Measurements from ENCODE around the gene TMEM174. TPM values are rescaled to one million over a fixed set of nuclear protein-coding genes. Genes with fewer than 3 reads are reported as not detected.
A peak's percentile ranks its signal among the peaks of the same experiment; 100 is the strongest.

TMEM174 gene
- total and polyA plus RNA-seq, 2 of the 4 experiments (the other 2 are of a cell fraction): not detected

DNA sequence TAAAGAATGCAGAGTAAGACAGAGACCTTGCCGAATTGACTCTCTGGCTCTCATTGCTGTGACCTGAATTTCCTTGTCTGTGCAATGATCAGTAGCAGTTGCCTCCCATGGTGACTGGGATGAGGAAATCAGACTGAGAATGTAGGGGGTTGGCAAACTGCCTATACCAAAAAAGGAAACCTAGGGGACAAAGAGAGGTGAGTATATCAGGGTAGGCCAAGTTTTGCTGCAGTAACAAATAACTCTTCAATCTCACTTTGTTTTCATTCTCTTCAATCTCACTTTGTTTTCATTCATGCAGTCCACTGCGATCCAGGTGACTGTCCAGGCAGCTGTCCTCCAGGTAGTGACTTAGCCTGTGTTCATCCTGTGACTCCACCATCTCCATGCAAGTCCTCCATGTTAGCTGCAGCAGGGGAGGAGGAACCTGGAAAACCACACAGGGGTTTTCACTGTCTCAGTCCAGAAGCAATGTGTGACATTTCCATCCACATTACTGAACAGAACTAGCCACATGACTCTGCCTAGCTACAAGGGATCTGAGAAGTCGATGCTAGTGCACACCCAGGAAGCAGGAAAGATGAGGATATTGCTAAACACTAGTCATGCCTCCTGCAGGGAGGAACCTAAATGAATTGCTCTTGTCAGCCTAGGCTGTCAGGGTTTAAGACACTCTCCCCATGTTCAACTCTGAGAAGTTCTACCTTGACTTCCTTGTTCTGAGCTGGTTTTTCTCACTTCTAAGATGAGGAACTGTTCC lies 26.0 kb downstream of the TMEM174 start:
- Histone ChIP-seq H3K27ac (ENCODE audit: insufficient read depth, low read length) (no peak overlapping the region), H3K4me3 (ENCODE audit: insufficient read depth, low read depth, low read length) (no peak overlapping the region), H3K4me1 (ENCODE audit: control insufficient read depth, insufficient read depth, low read length) (no peaks in the 10 kb centered on the region), H3K18ac (ENCODE audit: low read depth, low read length) (no peak overlapping the region), H2AK5ac (ENCODE audit: low read depth, low read length) (no peak overlapping the region; the same call in 1 of the 2 replicates), H2AFZ (replicated peaks; ENCODE audit: low read length, poor library complexity) (no peak overlapping the region), H2BK15ac (ENCODE audit: low read depth, low read length) (no peak overlapping the region), H3K9me1 (ENCODE audit: insufficient read depth, low read length) (no peaks in the 10 kb centered on the region), H3K27me3 (ENCODE audit: control insufficient read depth, insufficient read depth, low read length) (peaks cover 29% of the 10 kb centered on the region), H2BK5ac (ENCODE audit: low read depth, low read length, poor library complexity, severe bottlenecking) (no peak overlapping the region), H3K23ac (ENCODE audit: low read depth, low read length) (0 out of 2 replicates have a peak overlapping the region, but pooled peaks have one; percentile 43), H4K20me1 (ENCODE audit: insufficient read depth, low read length) (no peaks in the 10 kb centered on the region), H4K5ac (ENCODE audit: low read depth, low read length) (no peak overlapping the region), H4K8ac (ENCODE audit: low read depth in 2 of 2, low read length in 2 of 2) (no peak overlapping the region), H3K9me3 (ENCODE audit: control insufficient read depth, insufficient read depth, low read length) (peaks cover 6% of the 10 kb centered on the region), H2AK9ac (replicated peaks; ENCODE audit: low read depth, low read length, poor library complexity) (peak overlapping the region; percentile 4), H3K79me1 (ENCODE audit: low read depth in 1 of 2, low read length in 2 of 2) (no peaks in the 10 kb centered on the region), H2BK120ac (ENCODE audit: low read depth, low read length) (no peak overlapping the region), H3K56ac (ENCODE audit: extremely low read depth, insufficient read depth, low read length) (no peak overlapping the region), H3K9ac (ENCODE audit: low read depth, low read length) (no peak overlapping the region), H3K14ac (replicated peaks; ENCODE audit: low read depth, low read length) (no peak overlapping the region), H2BK20ac (ENCODE audit: low read depth, low read length) (no peak overlapping the region), H3K4ac (ENCODE audit: low read depth, low read length) (no peak overlapping the region), H3K4me2 (ENCODE audit: low read depth, low read length) (no peak overlapping the region), H4K91ac (ENCODE audit: insufficient read depth, low read depth, low read length) (no peak overlapping the region), H3K36me3 (ENCODE audit: control insufficient read depth, insufficient read depth, low read length) (no peaks in the 10 kb centered on the region)
- in situ Hi-C loops (cut with MboI; ENCODE audit: low sequenced_read_pairs) (no loop called here), dilution Hi-C loops (cut with HindIII; ENCODE audit: low sequenced_read_pairs, unreplicated experiment) (no loop called here), intact Hi-C loops (cut with micrococcal nuclease) (no loop called here)
- DNase-seq: no peak
- CTCF ChIA-PET: no interaction called here
- 80% methylated on average over 1 of the region's 3 CpGs; no CpG with 5 or more reads in 1 of the 2 experiments for WGBS, 2 experiments (ENCODE audit: extremely low coverage in 2 of 2, insufficient read length in 1 of 2)
- no peak for ATAC-seq (ENCODE audit: low read depth)
- BruUV-seq (replicated peaks): no TSS peak
- POLR2A ChIA-PET (ENCODE audit: unreplicated experiment): interaction anchor here (0.6 kb wide), 1 partner anchor 13 kb away, joined by 3 read pairs; no protein-coding TSS in a partner anchor
- TF ChIP-seq FOS (IDR thresholded peaks at IDR 0.05; ENCODE audit: low read depth, low read length): no peak
- TF ChIP-seq, protein P1, sequence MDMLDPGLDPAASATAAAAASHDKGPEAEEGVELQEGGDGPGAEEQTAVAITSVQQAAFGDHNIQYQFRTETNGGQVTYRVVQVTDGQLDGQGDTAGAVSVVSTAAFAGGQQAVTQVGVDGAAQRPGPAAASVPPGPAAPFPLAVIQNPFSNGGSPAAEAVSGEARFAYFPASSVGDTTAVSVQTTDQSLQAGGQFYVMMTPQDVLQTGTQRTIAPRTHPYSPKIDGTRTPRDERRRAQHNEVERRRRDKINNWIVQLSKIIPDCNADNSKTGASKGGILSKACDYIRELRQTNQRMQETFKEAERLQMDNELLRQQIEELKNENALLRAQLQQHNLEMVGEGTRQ (IDR thresholded peaks at IDR 0.05; ENCODE audit: low read depth, low read length): no peak
- no peak for TF ChIP-seq MAZ (IDR thresholded peaks at IDR 0.05; ENCODE audit: borderline replicate concordance, low read depth, low read length)
- TF ChIP-seq BHLHE40 (IDR thresholded peaks at IDR 0.05; ENCODE audit: low read depth, low read length): no peak
- TF ChIP-seq MAFK (IDR thresholded peaks at IDR 0.05; ENCODE audit: low read depth, low read length): no peak
- TF ChIP-seq SMC3 (IDR thresholded peaks at IDR 0.05; ENCODE audit: low read depth, low read length): no peak
- no peak for TF ChIP-seq NFE2L2 (IDR thresholded peaks at IDR 0.05; ENCODE audit: low read depth, low read length)
- TF ChIP-seq CHD1 (IDR thresholded peaks at IDR 0.05; ENCODE audit: low read depth, low read length): no peak
- no peak for TF ChIP-seq RCOR1 (IDR thresholded peaks at IDR 0.05; ENCODE audit: insufficient replicate concordance, low read length)
- no peak for TF ChIP-seq CEBPB (IDR thresholded peaks at IDR 0.05; ENCODE audit: low read depth, low read length)
- no peak for TF ChIP-seq RAD21 (IDR thresholded peaks at IDR 0.05; ENCODE audit: low read length)
- TF ChIP-seq, protein P2, sequence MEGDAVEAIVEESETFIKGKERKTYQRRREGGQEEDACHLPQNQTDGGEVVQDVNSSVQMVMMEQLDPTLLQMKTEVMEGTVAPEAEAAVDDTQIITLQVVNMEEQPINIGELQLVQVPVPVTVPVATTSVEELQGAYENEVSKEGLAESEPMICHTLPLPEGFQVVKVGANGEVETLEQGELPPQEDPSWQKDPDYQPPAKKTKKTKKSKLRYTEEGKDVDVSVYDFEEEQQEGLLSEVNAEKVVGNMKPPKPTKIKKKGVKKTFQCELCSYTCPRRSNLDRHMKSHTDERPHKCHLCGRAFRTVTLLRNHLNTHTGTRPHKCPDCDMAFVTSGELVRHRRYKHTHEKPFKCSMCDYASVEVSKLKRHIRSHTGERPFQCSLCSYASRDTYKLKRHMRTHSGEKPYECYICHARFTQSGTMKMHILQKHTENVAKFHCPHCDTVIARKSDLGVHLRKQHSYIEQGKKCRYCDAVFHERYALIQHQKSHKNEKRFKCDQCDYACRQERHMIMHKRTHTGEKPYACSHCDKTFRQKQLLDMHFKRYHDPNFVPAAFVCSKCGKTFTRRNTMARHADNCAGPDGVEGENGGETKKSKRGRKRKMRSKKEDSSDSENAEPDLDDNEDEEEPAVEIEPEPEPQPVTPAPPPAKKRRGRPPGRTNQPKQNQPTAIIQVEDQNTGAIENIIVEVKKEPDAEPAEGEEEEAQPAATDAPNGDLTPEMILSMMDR (conservative IDR thresholded peaks at IDR 0.05; ENCODE audit: low read depth, low read length): no peak
- TF ChIP-seq, protein P3, sequence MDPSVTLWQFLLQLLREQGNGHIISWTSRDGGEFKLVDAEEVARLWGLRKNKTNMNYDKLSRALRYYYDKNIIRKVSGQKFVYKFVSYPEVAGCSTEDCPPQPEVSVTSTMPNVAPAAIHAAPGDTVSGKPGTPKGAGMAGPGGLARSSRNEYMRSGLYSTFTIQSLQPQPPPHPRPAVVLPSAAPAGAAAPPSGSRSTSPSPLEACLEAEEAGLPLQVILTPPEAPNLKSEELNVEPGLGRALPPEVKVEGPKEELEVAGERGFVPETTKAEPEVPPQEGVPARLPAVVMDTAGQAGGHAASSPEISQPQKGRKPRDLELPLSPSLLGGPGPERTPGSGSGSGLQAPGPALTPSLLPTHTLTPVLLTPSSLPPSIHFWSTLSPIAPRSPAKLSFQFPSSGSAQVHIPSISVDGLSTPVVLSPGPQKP (IDR thresholded peaks at IDR 0.05; ENCODE audit: borderline replicate concordance, low read depth, low read length): no peak
- TF ChIP-seq POLR2A (IDR thresholded peaks at IDR 0.05; ENCODE audit: low read depth, low read length): no peak
- TF ChIP-seq MXI1 (IDR thresholded peaks at IDR 0.05; ENCODE audit: borderline replicate concordance, low read depth, low read length): no peak

All from IMR-90 (cell line).